HG03108 (cell line): ENCODE measurements around the gene KRTAP5-11.
"Not testable (repeated sequence)": the region's sequence is repeated elsewhere in the genome, so short reads cannot be mapped to it uniquely, and the experiment has no call there.

Experiments used
- ATAC-seq: cut with Tn5 transposase; IDR thresholded peaks from one replicate; pipeline ENCODE4 v1.9.1; 2021; ENCODE audit warnings: moderate library complexity; ENCODE audit not compliant: unreplicated experiment

KRTAP5-11 gene, protein sequence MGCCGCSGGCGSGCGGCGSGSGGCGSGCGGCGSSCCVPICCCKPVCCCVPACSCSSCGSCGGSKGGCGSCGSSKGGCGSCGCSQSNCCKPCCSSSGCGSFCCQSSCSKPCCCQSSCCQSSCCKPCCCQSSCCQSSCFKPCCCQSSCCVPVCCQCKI

DNA sequence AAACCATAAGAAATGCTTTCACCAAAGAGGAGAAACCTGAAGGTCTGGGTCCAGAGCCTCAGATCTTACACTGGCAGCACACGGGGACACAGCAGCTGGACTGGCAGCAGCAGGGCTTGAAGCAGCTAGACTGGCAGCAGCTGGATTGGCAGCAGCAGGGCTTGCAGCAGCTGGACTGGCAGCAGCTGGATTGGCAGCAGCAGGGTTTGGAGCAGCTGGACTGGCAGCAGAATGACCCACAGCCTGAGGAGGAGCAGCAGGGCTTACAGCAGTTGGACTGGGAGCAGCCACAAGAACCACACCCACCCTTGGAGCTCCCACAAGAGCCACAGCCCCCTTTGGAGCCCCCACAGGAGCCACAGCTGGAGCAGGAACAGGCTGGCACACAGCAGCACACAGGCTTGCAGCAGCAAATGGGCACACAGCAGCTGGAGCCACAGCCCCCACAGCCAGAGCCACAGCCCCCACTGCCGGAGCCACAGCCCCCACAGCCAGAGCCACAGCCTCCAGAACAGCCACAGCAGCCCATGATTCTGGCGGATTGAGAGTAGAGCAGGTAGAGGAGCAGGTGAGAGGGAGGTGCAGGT, at the start of gene KRTAP5-11:
TSS of gene KRTAP5-11 (minus strand) at position 567 of the 587 bp plus-strand sequence. CDS start at position 529, 38 bp downstream.
- ATAC-seq, result no peak

DNA sequence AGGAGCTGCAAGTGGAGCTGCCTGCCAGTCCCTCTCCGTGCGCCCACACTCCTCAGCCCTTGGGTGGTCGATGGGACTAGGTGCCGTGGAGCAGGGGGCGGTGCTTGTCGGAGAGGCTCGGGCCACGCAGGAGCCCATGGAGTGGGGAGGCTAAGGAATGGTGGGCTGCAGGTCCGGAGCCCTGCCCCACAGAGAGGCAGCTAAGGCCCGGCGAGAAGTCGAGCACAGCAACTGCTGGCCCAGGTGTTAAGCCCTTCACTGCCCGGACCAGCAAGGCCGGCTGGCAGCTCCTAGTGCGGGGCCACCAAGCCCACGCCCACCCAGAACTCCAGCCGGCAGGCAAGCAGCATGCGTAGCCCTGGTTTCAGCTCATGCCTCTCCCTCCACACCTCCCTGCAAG, 48.9 kb upstream of the KRTAP5-11 start:
- ATAC-seq, result not testable (repeated sequence)

DNA sequence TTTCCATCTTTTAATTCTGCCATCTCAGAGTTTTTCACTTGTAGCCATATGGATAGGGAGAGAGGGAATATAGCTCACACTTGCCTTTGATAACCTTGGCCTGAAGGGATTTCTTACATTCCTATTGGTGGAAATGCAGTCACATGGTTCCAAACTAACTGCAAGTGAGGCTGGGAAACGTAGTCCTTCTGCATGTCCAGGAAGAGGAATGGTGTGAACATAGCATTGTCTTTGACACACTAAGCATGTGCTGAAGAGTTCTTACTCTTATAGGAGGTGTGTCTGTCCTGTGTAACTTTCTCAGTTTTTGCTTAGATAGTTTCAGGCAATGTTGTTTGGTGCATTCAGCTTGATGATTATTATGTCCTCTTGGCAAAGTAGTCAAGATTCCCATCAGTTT, 47.4 kb upstream of the KRTAP5-11 start:
- ATAC-seq, result not testable (repeated sequence)

DNA sequence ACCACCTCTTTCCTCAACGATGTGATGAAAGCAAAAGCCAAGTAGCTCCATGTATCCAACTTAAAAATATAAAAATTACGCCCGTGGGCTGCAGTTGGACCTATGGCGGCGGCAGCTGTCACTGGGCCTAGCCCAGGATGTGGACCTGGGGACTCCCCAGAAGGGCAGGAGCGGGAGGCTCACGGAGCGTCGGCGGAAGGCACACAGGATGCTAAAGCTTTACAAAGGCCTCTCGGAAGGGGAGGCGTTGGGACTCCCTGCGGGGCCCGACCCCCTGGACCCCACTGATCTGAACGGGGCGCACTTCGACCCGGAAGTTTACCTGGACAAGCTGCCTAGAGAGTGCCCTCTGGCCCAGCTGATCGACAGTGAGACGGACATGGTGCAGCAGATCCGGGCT, 46.3 kb upstream of the KRTAP5-11 start:
- not testable (repeated sequence) for ATAC-seq

DNA sequence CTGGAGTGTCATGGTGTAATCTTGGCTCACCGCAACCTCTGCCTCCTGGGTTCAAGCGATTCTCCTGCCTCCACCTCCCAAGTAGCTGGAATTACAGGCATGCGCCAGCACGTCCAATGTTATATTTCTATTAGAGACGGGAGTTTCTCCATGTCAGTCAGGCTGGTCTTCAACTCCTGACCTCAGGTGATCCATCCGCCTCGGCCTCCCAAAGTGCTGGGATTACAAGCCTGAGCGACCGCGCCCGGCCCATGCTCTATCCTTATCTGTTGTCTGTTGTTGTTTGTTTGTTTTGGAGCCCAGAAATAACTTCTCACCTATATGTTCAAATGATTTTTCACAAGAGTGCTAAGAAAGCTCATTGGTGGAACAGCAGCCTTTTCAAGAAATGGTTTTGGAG, 40.6 kb upstream of the KRTAP5-11 start:
- not testable (repeated sequence) for ATAC-seq

DNA sequence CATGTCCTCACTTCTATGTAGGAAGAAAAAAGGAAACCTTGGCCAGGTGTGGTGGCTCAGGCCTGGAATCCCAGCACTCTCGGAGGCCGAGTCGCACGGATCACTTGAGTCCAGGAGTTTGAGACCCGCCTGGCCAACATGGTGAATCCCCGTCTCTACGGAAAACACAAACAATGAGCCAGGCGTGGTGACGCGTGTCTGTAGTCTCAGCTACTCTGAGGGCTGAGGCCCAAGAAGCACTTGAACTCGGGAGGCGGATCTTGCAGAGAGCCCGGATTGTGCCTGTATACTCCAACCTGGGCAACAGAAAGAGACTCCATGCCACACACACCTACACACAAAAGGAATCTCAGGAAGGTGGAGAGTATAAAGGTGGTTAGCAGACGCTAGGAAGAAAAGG, 39.9 kb upstream of the KRTAP5-11 start:
- not testable (repeated sequence) for ATAC-seq

DNA sequence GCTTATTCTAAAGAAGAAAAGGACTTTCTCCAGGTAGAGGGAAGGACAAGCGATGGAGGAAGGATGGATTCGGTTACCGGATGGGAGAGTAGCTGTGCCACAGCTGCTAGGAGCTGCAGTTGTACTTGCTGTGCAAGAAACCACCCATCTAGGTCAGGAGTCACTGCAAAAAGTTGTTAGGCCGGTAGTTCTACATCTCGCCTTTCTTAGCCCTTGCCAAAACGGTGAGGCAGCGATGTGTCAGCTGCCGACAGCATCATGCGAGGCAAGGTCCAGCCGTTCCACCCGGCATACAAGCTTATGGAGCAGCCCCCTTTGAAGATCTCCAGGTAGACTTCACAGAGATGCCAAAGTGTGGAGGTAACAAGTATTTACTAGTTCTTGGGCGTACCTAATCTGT, 32.3 kb upstream of the KRTAP5-11 start:
- ATAC-seq, result not testable (repeated sequence)

DNA sequence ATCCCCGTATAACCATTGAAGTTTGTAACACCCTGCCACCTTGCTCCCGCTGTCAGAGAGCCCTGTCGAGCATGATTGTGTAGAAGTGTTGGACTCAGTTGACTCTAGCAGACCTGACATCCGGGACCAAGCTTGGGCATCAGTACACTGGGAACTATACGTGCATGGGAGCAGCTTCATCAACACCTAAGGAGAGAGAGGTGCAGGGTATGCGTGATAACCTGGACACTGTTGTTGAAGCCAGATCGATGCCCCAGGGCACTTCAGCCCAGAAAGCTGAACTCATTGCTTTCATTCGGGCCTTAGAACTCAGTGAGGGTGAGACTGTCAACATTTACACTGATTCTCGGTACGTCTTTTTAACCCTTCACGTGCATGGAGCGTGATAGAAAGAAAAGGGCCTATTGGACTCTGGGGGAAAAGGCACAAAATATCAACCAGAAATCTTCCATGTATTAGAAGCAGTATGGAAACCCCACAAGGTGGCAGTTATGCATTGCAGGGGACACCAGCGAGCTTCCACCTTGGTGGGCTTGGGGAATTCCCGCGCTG, 31.8 kb upstream of the KRTAP5-11 start:
- ATAC-seq, result not testable (repeated sequence)

DNA sequence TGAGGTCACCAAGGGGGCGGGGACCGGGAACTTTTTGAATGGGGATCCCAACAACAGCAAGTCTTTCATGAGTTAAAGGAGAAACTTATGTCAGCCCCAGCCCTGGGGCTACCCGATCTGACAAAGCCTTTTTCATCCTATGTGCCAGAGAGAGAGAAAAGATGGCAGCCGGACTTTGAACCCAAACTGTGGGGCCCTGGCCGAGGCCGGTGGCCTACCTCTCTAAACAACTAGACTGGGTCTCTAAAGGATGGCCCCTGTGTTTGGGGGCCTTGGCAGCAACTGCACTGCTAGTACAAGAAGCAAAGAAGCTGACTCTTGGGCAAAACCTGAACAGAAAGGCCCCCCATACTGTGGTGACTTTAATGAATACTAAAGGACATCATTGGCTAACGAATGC, 31.3 kb upstream of the KRTAP5-11 start:
- ATAC-seq, result not testable (repeated sequence)

DNA sequence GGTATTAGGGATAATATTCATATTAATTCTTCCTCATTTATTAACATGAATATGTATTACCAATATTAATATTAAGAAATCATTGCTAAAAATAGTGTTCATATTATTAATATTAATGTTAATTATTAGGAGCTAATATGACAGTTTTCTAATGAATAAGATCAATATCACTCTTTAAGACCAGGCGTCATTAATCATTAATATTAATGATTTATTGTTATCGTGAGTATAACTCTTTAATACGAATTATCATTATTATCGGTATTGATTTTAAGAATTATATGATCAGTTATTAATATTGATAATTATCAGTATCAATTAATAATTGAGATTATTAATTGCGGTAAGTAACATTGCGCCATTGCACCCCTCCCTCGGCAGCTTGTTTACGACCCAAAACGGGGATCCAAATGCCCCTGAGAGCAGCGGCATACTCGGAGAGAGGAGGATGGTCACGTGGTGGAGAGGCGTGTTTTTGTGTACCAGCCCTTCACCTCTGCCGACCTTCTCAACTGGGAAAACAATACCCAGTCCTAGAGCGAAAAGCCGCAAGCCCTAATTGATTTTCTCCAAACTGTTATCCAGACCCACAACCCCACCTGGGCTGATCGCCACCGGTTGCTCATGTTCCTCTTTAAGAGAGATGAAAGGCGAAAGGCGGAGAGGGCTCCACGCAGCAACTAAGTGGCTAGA, 28.7 kb upstream of the KRTAP5-11 start:
- not testable (repeated sequence) for ATAC-seq

DNA sequence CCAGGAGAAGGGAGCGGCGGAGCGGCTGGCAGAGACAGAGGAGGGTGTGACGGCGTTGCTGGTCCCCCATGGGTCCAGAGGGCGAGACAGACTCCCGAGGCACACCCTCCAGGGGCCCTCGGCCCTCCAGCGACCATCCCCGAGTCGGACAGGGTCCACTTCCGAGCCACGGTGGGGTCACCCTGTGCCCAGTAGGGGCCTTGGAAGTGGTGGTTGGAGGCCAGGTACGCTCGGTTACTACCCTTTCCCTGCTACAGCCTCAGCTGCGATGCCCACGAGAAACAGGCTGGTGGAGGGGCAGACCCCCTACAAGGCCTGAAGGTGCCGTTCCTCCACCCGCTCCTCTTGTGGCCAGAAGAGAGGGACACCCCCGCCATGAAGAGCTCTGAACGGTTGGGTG, 25.6 kb upstream of the KRTAP5-11 start:
- not testable (repeated sequence) for ATAC-seq

DNA sequence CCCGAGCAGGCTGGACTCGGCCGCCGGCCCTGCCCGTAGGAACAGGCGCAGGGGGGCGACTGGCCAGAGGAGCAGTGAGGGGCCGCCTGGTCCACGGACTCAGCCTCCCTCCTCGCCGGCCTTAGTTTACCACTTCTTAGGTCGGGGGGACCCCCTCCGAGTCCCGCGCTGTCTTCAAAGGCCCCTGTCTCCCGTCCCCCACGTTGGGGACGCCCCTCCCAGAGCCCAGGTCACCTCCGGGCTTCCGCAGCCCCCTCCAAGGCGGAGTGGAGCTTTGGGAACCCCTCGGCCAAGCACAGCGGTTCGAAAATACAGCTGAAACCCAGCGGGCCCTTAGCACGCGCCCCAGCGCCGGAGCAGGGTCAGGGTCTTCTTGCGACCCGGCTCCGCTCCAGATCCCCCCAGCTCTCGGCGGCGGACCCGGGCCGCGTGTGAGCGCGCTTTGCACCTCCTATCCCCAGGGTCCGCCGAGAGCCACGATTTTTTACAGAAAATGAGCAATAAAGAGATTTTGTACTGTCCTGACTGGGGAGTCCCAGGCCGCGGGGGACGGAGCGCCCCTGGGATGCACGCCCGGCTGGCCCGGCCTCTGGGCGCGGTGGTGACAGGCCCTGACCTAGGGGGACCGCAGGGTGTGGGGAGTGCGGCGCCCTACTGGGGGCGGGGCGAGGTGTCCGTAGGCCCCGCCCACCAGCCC, 25.0 kb upstream of the KRTAP5-11 start:
- not testable (repeated sequence) for ATAC-seq

DNA sequence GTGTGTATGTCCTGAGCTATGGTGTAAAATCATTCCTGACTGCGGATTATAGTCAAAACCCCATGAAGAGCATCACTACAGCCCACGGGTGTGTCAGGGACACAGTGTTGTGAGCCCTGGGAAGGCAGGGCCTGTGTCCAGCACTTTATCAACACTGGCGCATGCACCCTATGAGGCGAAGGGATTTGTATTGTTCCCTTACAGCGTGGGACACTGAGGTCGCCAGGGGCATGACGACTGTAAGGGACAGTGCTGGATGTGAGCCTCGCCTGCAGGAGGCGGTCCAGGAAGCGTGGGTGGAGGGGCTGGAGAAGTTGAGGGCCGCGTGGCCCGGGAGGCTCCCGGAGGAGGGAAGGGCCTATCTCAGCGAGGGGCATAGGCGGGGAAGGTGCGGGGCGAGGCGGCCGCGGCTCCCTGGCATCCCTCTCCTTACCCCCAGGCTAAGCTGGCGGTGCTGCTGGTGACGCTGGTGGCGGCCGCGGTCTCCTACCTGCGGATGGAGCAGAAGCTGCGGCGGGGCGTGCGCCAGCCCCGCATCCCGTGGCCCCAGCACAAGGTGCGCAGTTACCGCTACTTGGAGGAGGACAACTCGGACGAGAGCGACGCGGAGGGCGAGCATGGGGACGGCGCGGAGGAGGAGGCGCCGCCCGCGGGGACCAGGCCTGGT, 24.3 kb upstream of the KRTAP5-11 start:
- not testable (repeated sequence) for ATAC-seq

DNA sequence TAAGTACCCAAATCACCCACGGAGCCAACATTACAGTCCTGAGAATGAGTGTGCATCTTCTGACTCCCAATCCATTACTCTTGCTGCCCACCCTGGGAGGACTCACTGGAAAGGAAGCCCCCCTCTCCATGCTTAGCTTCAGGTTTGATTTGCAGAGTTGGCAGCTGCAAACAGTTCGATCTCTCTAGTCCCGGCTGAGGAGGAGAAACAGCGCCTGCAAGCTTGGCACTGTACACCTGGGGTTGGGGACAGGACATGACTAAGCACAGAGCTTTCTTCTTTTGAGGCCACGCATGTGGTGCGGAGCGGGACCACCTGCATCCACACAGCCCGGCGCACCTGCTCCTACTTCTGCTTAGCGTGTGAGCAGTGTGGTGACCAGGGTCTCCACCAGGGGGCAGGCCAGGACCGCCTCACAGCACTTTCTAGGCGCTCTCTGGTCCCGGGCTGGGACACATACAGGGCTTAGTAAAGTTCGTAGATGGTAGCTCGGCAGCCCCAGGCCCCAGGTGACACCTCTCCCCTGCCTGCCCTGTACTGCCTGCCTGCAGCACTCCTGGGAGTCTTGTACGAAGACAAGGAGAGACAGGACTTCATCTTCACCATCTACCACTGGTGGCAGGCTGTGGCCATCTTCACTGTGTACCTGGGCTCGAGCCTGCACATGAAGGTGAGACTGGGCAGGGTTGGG, 22.3 kb upstream of the KRTAP5-11 start:
- not testable (repeated sequence) for ATAC-seq

DNA sequence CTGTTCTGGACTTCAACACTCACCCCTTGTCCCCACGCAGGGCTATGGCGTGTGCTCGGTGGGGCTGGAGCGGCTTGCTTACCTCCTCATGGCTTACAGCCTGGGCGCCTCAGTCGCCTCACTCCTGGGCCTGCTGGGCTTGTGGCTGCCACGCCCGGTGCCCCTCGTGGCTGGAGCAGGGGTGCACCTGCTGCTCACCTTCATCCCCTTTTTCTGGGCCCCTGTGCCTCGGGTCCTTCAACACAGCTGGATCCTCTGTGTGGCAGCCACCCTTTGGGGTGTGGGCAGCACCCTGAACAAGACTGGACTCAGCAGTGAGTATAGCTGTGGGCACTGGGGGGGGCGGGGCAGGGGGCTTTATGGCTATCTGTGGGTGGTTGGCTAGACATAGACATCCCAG, 20.5 kb upstream of the KRTAP5-11 start:
- ATAC-seq, result not testable (repeated sequence)

DNA sequence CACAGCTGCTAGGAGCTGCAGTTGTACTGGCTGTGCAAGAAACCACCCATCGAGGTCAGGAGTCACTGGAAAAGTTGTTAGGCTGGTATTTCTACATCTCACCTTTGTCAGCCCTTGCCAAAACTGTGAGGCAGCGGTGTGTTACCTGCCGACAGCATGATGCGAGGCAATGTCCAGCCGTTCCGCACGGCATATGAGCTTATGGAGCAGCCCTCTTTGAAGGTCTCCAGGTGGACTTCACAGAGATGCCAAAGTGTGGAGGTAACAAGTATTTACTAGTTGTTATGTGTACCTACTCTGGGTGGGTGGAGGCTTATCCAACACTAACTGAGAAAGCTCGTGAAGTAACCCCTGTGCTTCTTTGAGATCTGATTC, 6.9 kb upstream of the KRTAP5-11 start:
- ATAC-seq, result not testable (repeated sequence)

DNA sequence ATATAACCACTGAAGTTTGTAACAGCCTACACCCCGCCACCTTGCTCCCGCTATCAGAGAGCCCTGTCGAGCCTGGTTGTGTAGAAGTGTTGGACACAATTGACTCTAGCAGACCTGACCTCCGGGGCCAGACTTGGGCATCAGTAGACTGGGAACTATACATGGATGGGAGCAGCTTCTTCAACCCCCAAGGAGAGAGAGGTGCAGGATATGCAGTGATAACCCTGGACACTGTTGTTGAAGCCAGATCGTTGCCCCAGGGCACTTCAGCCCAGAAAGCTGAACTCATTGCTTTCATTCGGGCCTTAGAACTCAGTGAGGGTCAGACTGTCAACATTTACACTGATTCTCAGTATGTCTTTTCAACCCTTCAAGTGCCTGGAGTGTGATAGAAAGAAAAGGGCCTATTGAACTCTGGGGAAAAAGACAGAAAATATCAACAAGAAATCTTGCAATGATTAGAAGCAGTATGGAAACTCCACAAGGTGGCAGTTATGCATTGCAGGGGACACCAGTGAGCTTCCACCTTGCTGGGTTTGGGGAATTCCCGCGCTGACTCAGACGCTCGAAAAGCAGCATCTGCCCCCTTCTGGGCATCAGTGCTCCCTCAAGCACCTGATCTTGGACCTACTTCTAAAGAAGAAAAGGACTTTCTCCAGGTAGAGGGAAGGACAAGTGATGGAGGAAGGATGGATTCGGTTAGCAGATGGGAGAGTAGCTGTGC, 6.3 kb upstream of the KRTAP5-11 start:
- ATAC-seq, result not testable (repeated sequence)

DNA sequence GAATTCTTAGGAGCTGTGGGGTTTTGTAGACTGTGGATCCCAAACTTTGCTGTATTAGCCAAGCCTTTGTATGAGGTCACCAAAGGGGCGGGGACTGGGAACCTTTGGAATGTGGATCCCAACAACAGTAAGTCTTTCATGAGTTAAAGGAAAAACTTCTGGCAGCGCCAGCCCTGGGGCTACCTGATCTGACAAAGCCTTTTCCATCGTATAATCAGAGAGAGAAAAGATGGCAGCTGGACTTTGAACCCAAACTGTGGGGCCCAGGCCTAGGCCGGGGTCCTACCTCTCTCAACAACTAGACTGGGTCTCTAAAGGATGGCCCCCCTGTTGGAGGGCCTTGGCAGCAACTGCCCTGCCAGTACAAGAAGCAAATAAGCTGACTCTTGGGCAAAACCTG, 5.6 kb upstream of the KRTAP5-11 start:
- ATAC-seq, result not testable (repeated sequence)

DNA sequence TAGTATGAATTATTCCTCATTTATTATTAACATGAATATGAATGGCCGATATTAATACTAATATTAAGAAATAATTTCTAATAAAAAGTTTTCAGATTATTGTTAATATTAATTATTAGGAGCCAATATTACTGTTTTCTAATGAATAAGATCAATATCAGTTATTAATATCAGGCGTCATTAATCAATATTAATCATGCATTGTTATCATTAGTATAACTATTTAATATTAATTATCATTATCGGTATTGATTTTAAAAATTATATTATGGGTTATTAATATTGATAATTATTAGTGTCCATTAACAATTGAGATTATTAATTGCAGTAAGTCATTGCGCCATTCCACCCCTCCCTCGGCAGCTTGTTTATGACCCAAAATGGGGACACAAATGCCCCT, 3.0 kb upstream of the KRTAP5-11 start:
- not testable (repeated sequence) for ATAC-seq

DNA sequence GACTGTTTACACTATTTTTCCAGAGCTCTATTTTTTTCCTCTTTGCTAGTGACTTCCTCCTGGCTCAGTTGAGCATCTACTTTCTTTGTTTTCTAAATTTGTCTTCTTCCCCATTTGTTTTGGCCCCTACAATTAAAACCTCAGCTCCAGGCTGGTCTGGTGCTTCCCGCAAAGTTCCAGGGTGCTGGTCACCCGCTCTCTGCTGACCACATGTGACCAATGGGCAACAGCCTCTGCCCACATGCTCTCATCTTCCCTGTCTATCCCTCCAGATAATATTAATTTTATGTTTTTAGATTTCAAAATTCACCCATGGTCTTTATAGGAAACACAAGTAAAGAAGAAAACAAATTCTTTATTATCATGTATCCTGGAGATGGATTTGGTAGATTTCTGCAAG, 294 bp upstream of the KRTAP5-11 start:
- not testable (repeated sequence) for ATAC-seq
